CD4-positive, alpha-beta T cell (primary cell): ENCODE results near the gene COG5. TPM values are rescaled to one million over a fixed set of nuclear protein-coding genes. Genes with fewer than 3 reads are reported as not detected.

ENCODE experiments used
- ATAC-seq: fragments of 200-7000 bp; cut with Tn5 transposase; one replicate; pipeline ENCODE4 v1.10.0; 2022; ENCODE audit warnings: mild to moderate bottlenecking; ENCODE audit not compliant: poor library complexity
- CTCF ChIA-PET: fragments of 350-600 bp; sonication (Branson Sonifier 250); formaldehyde crosslinking; loops from one replicate; lab custom pipeline; 2021; ENCODE audit warnings: antibody characterized with exemption, inconsistent platforms; lab: Charles Lee
- POLR2A ChIA-PET: fragments of 350-600 bp; sonication (Branson Sonifier 250); formaldehyde crosslinking; loops from one replicate; lab custom pipeline; 2021; ENCODE audit warnings: antibody characterized with exemption, inconsistent platforms; lab: Charles Lee
- DNase-seq, 14 experiments: peaks; one replicate each; pipeline ENCODE4 v3.0.0-alpha.2; 2013 to 2020; ENCODE audit warnings: mixed read lengths in 2 of 14
- H3K27ac ChIP-seq, 2 donors: one replicate each; pipeline versions ENCODE4 v1.5.1 to v1.7.0; 2013; ENCODE audit warnings: low read length in 2 of 2, low read depth in 1 of 2, mild to moderate bottlenecking in 1 of 2
- H3K27me3 ChIP-seq, 2 experiments: 1 replicate in 1 of 2; 2 replicates in 1 of 2; pipeline versions ENCODE4 v1.6.1 to v1.7.0; 2013; ENCODE audit warnings: low read length in 2 of 2, control low read depth in 1 of 2, mild to moderate bottlenecking in 1 of 2, moderate library complexity in 1 of 2; ENCODE audit not compliant: insufficient read depth in 2 of 2, control insufficient read depth in 1 of 2
- H3K36me3 ChIP-seq: one replicate; pipeline ENCODE4 v1.6.1; 2013; ENCODE audit warnings: low read length, control low read depth; ENCODE audit not compliant: insufficient read depth
- H3K4me1 ChIP-seq: one replicate; pipeline ENCODE4 v1.6.1; 2013; ENCODE audit warnings: low read length, control low read depth; ENCODE audit not compliant: insufficient read depth
- H3K4me3 ChIP-seq: one replicate; pipeline ENCODE4 v1.5.1; 2013; ENCODE audit warnings: mild to moderate bottlenecking, low read length, moderate library complexity
- H3K9me3 ChIP-seq, 2 experiments: 1 replicate in 1 of 2; 2 replicates in 1 of 2; pipeline versions ENCODE4 v1.6.1 to v1.7.0; 2013; ENCODE audit warnings: low read length in 2 of 2, mild to moderate bottlenecking in 2 of 2, control low read depth in 1 of 2, moderate library complexity in 1 of 2; ENCODE audit not compliant: control insufficient read depth in 1 of 2, insufficient read depth in 1 of 2
- H3K27ac Mint-ChIP-seq: one replicate; pipeline ENCODE4 v1.8.0; 2020; ENCODE audit warnings: mixed read lengths
- H3K27me3 Mint-ChIP-seq: one replicate; pipeline ENCODE4 v1.8.0; 2021; ENCODE audit warnings: mixed read lengths
- H3K36me3 Mint-ChIP-seq: one replicate; pipeline ENCODE4 v1.8.0; 2021; ENCODE audit warnings: low read depth, mixed read lengths
- H3K4me1 Mint-ChIP-seq: one replicate; pipeline ENCODE4 v1.8.0; 2021; ENCODE audit warnings: low read depth, mixed read lengths
- H3K4me3 Mint-ChIP-seq: one replicate; pipeline ENCODE4 v1.8.0; 2020; ENCODE audit warnings: mild to moderate bottlenecking, mixed read lengths
- H3K9me3 Mint-ChIP-seq: one replicate; pipeline ENCODE4 v1.8.0; 2020; ENCODE audit warnings: mixed read lengths
- CTCF ChIP-seq: fragments of 200-600 bp; IDR thresholded peaks from one replicate; pipeline ENCODE4 v1.8.0; 2022; ENCODE audit warnings: antibody characterized with exemption, mild to moderate bottlenecking
- intact Hi-C, 2 experiments: fragments of 100-400 bp; cut with DNase I in 1 of 2; cut with micrococcal nuclease in 1 of 2; formaldehyde crosslinking; loops; one replicate each; pipeline versions ENCODE4 v1.15.1 to v1.9.0; 2023 to 2025; cut with DNase I, micrococcal nuclease
- total RNA-seq, 174 experiments: library from RNA in 2 of 174; stranded (reverse) in 2 of 174; gene quantifications; one replicate each; pipeline ENCODE4 v1.2.3 and lab custom pipeline; 2021 to 2026

The COG5 gene
- total RNA-seq, 2 experiments from 2014 or later: 43.4 to 44.5 TPM

- DNase-seq (no peak), ATAC-seq (no peak)
- Mint-ChIP-seq H3K27me3 (no peaks in the 10 kb centered on the region), H3K4me1 (no peaks in the 10 kb centered on the region), H3K36me3 (peaks cover 99% of the 10 kb centered on the region), H3K4me3 (no peak overlapping the region), H3K9me3 (no peaks in the 10 kb centered on the region), H3K27ac (no peak overlapping the region)
- intact Hi-C loops: loop anchor here in 1 of 2 experiments (10.0 kb wide), 1 partner anchor 668 kb away; no protein-coding TSS in a partner anchor
- TF ChIP-seq CTCF: no peak
- Histone ChIP-seq H3K36me3 (peaks cover 84% of the 10 kb centered on the region), H3K4me1 (no peaks in the 10 kb centered on the region), H3K4me3 (no peak overlapping the region), H3K27ac (no peak overlapping the region), H3K9me3 (no peaks in the 10 kb centered on the region), H3K27me3 (no peaks in the 10 kb centered on the region)
- CTCF ChIA-PET: interaction anchor here (1.1 kb wide), 1 partner anchor 59 kb away, joined by 5 read pairs; no protein-coding TSS in a partner anchor
- POLR2A ChIA-PET: interaction anchor here (1.5 to 5.2 kb wide), 2 partner anchors 33 to 37 kb away, joined by 3 to 21 read pairs; partner anchors contain the start of gene HBP1
Observed at GRCh38 chr7:107206706-107207105, 357.0 kb downstream of the COG5 start.

GRCh38 chr7:107206136-107206535 lies 357.6 kb downstream of the COG5 start:
- H3K9me3 ChIP-seq: no peaks in the 10 kb centered on the region
- no peaks in the 10 kb centered on the region for H3K4me1 Mint-ChIP-seq
- DNase-seq: no peak
- no peaks in the 10 kb centered on the region for H3K27me3 Mint-ChIP-seq
- ChIA-PET CTCF (interaction anchor here (1.1 kb wide), 1 partner anchor 58 kb away, joined by 5 read pairs; no protein-coding TSS in a partner anchor), POLR2A (interaction anchor here (1.5 to 5.2 kb wide), 2 partner anchors 32 to 37 kb away, joined by 3 to 21 read pairs; partner anchors contain the start of gene HBP1)
- no peak overlapping the region for H3K27ac Mint-ChIP-seq
- no peak for TF ChIP-seq CTCF
- peaks cover 99% of the 10 kb centered on the region for H3K36me3 Mint-ChIP-seq
- no peak for ATAC-seq
- H3K4me3 Mint-ChIP-seq: no peak overlapping the region
- no peak overlapping the region for H3K27ac ChIP-seq
- H3K9me3 Mint-ChIP-seq: no peaks in the 10 kb centered on the region
- no peaks in the 10 kb centered on the region for H3K27me3 ChIP-seq
- no peak overlapping the region for H3K4me3 ChIP-seq
- no peaks in the 10 kb centered on the region for H3K4me1 ChIP-seq
- peaks cover 90% of the 10 kb centered on the region for H3K36me3 ChIP-seq
- intact Hi-C loops: loop anchor here in 1 of 2 experiments (10.0 kb wide), 1 partner anchor 669 kb away; no protein-coding TSS in a partner anchor

GRCh38 chr7:107203607-107204006 lies 360.1 kb downstream of the COG5 start:
- no peak for DNase-seq
- TF ChIP-seq CTCF: no peak
- Mint-ChIP-seq H3K27me3 (no peaks in the 10 kb centered on the region), H3K27ac (peak overlapping the region; percentile 16), H3K36me3 (peaks cover 98% of the 10 kb centered on the region), H3K9me3 (no peaks in the 10 kb centered on the region), H3K4me1 (no peaks in the 10 kb centered on the region), H3K4me3 (no peak overlapping the region)
- intact Hi-C loops: loop anchor here (2.0 to 10.0 kb wide), 3 partner anchors 524 to 671 kb away; no protein-coding TSS in a partner anchor
- Histone ChIP-seq H3K36me3 (peaks cover 93% of the 10 kb centered on the region), H3K4me3 (no peak overlapping the region), H3K27ac (no peak overlapping the region), H3K4me1 (no peaks in the 10 kb centered on the region), H3K9me3 (no peaks in the 10 kb centered on the region), H3K27me3 (no peaks in the 10 kb centered on the region)
- CTCF ChIA-PET: interaction anchor here (1.5 kb wide), 1 partner anchor 10 kb away, joined by 4 read pairs; no protein-coding TSS in a partner anchor
- no peak for ATAC-seq
- POLR2A ChIA-PET: interaction anchor here (0.7 kb wide), 2 partner anchors 10 to 35 kb away, joined by 3 to 4 read pairs; partner anchors contain the start of gene HBP1
